ENCODE results near the gene GLUL.

- 0 out of 2 replicates have a peak, but pooled peaks have one; percentile 6 for TF ChIP-seq CTCF (IDR thresholded peaks at IDR 0.05; ENCODE audit: low read depth, low read length)
- no peak for TF ChIP-seq EZH2phosphoT487 (IDR thresholded peaks at IDR 0.05; ENCODE audit: low read depth)
Measured at GRCh38 chr1:182391362-182392049, at the start of gene GLUL.
